HG02885 (cell line): ENCODE data around the gene CD28.
"Not testable (repeated sequence)": the region's sequence is repeated elsewhere in the genome, so short reads cannot be mapped to it uniquely, and the experiment has no call there.

Source experiments
- ATAC-seq: cut with Tn5 transposase; IDR thresholded peaks from one replicate; pipeline ENCODE4 v1.9.1; 2021; ENCODE audit warnings: mild to moderate bottlenecking; ENCODE audit not compliant: unreplicated experiment, poor library complexity

CD28 gene

DNA sequence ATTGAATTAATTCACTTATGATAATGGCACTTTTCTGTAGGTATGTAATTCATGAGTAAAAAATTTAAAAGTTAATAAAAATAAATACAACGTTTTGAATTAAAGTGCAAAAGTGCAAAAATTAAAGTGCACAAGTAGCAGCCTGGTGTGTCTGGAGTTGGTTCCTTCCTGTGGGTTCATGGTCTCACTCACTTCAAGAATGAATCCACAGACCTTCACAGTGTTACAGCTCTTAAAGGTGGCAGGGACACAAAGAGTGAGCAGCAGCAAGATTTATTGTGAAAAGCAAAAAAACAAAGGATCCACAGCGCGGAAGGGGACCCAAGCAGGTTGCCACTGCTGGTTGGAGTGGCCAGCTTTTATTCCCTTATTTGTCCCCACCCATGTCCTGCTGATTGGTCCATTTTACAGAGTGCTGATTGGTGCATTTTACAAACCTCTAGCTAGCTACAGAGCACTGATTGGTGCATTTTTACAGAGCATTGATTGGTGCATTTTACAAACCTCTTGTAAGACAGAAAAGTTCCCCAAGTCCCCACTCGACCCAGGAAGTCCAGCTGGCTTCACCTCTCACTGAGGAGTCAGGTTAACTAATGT lies 73.1 kb downstream of the CD28 start:
- ATAC-seq = not testable (repeated sequence)

DNA sequence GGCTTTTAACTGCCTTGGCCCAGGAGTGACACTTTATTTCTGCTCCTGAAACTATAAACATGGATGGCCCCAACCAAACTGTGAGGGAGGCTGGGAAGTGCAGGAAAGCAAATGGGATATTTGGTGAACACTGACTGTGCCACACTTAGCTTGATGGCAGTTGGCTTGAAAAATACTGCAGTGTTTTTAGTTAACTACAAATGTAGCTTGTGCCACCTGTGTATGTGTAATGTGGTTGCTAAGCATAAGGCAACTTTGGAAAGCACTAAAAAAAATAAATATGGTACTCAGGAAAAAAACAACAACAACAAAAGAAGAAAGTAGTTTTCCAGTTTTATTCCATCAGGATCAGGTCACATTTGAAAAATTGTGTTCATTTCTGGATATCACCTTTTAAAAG lies 73.8 kb downstream of the CD28 start:
- no peak for ATAC-seq

DNA sequence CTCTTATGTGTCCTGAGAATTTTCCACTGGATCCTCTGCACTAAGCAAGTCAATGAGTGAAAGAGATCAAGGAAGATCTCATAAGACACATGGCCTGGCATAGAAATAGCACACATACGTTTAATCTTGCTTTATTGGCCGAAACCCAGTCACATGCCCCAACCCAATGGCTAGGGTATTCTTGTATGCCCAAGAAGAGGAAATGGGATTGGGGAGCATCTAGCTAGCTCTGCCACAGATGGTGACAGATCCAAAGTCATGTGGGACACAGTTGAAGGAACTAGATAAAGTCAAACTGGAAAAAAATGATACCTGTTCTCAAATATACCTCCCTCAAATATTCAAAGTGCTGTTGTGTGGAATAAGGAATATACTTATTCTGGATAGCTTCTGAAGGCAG lies 74.7 kb downstream of the CD28 start:
- no peak for ATAC-seq

DNA sequence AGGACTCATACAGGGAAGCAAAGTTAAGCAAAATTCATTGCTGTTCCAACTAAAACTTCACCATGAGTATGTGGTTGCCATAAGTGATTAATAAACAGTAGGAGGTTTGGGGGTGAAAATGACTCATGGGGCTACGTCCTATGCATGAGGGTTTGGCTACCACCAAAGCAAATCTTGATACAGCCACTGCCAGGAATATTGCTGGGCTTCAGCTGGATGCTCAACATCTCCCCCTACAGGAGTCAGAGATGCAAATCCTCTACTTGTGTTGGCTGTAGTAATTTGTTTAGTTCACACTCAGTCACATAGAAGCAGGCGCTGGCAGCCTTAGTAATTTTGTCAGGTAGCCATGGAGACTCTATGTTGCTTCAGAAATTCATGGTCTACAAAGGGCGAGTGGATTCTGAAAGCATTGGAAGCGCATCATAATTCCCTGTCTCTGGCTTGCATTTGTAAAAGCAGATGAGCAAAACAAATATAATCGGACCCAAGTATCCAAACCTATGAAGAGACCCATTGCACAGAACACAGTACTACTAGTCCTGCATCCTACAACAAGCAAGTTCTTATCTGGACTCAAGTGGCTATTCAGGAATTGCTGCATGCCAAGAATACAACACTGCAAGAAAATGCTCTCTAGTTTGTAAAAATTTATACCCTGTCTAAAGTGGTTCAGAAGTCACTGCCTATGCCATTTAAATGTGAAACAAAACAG lies 76.0 kb downstream of the CD28 start:
- no peak for ATAC-seq

DNA sequence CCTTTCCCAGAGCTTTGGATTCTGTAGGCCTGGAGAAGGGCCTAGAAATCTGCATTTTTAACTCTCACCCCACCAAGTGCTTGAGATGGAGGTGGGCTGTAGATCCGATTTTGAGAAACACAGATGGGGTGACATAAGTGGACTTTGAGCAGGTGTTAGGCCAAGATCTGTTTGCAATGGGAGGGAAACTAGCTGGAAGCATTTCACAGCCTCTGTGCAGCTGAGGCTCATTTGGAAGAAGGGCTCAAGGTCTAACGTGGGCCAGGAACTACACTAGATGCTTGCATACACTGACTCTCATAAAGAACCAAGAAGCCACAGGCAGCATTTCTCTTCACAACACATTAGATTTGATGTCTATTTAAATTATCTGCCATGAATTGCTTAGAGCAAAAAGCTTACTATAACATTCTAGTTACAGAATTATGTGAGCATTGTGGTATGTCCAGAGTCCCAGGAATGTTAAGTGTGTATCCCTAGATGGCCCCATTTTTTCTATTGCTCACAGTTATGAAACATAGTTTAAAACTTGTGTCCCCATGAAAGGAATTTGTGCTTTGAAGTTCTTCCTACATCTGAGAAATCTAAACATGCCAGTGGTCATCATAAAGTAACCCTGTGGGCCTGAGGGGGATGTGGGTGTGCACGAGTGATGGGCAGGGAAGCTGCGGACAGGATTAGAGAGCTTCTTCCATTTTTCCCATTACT lies 77.2 kb downstream of the CD28 start:
- no peak for ATAC-seq

DNA sequence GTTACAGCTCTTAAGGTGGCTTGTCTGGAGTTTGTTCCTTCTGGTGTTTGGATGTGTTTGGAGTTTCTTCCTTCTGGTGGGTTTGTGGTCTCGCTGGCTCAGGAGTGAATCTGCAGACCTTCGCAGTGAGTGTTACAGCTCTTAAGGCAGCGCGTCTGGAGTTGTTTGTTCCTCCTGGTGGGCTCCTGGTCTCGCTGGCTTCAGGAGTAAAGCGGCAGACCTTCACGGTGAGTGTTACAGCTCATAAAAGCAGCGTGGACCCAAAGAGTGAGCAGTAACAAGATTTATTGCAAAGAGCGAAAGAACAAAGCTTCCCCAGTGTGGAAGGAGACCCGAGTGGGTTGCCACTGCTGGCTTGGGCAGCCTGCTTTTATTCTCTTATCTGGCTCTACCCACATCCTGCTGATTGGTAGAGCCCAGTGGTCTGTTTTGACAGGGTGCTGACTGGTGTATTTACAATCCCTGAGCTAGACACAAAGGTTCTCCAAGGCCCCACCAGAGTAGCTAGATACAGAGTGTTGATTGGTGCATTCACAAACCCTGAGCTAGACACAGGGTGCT lies 78.4 kb downstream of the CD28 start:
- not testable (repeated sequence) for ATAC-seq

DNA sequence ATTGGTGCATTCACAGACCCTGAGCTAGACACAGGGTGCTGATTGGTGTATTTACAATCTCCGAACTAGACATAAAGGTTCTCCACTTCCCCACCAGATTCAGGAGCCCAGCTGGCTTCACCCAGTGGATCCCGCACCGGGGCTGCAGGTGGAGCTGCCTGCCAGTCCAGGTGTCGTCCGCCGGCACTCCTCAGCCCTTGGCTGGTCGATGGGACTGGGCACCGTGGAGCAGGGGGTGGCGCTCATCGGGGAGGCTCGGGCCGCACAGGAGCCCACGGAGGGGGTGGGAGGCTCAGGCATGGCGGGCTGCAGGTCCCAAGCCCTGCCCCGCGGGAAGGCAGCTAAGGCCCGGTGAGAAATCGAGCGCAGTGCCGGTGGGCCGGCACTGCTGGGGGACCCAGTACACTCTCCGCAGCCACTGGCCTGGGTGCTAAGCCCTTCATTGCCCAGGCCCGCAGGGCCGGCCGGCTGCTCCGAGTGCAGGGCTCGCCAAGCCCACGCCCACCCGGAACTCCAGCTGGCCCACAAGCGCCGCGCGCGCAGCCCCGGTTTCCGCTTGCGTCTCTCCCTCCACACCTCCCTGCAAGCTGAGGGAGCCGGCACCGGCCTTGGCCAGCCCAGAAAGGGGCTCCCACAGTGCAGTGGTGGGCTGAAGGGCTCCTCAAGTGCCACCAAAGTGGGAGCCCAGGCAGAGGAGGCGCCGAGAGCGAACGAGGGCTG lies 79.1 kb downstream of the CD28 start:
- ATAC-seq = not testable (repeated sequence)

DNA sequence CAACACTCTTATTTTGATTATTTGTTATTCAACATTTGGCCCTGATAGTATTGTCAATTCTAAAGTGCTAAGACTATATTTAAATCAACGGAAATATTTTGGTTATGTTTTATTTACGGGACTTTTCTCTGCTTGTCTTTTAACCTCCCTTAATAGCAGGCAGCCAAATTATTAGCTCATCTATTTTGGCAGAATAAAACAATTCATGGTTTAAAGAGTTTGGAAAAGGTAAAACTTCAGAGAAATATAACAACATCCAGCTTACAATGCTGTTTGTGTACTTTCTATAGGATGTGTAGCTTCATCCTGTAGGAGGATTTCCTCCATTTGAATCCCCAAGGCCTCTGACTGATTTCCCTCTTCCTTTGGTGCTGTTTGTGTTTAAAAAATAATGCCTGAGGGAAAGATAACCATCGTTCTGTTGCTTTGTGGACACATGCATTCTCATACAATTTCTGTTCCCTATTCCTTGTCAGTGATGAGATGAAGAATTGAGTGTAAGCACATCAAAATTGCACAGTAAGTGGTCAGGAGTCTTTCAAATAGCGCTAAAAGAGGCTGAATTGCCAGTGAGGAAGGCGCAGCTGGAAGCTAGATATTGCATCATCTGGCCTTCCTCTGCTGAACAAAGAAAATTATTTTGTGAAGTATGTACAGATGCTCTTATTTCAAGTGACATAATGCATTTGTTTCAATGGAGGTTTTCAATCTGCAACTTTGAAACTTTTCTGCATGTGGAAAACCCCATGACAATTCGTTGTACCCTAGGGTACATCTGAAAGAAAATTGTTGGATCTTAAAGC lies 80.3 kb downstream of the CD28 start:
- no peak for ATAC-seq

DNA sequence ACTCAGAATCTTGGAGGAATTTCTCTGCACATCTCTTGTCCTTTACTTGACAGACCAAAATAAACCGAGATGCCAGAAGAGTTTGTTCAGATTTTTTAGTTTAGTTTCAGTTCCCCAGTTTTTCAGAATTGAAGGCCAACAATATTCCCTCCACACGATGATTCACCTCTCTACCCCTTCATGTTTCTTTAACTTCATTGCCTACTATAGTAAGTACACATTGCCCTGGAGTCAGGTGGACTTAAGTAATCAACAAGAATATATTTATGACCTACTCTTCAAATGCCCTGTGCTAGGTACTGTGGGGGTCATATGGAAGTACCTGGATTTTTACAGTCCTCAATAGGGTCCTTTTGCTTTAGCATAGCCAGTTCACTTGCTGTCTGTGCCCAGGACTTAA lies 81.5 kb downstream of the CD28 start:
- no peak for ATAC-seq
